Endothelial cell of umbilical vein (primary cell): ENCODE data around the gene SLC35B2.

ENCODE experiments used
- CTCF ChIP-seq, 2 donors: IDR thresholded peaks; 1 replicate in 1 of 2; 2 replicates in 1 of 2; pipeline ENCODE4 v1.5.1; 2011; ENCODE audit warnings: low read length in 2 of 2, mild to moderate bottlenecking in 2 of 2, moderate library complexity in 2 of 2, control low read depth in 1 of 2, inconsistent platforms in 1 of 2, low read depth in 1 of 2; ENCODE audit not compliant: insufficient read depth in 1 of 2; ENCODE audit errors: extremely low read depth in 1 of 2
- EZH2 ChIP-seq: IDR thresholded peaks from 2 replicates; pipeline ENCODE4 v1.6.1; 2012; ENCODE audit warnings: borderline replicate concordance, low read depth, mild to moderate bottlenecking, moderate library complexity, low read length, inconsistent platforms; ENCODE audit not compliant: severe bottlenecking
- FOS ChIP-seq: IDR thresholded peaks from 2 replicates; pipeline ENCODE4 v1.6.1; 2011; ENCODE audit warnings: mild to moderate bottlenecking, low read length, moderate library complexity, borderline replicate concordance; ENCODE audit not compliant: insufficient read depth
- GATA2 ChIP-seq: IDR thresholded peaks from 2 replicates; pipeline ENCODE4 v1.7.0; 2011; ENCODE audit warnings: low read depth, mild to moderate bottlenecking, moderate library complexity, mixed read lengths, low read length; ENCODE audit not compliant: insufficient read length, insufficient read depth
- JUN ChIP-seq: IDR thresholded peaks from 2 replicates; pipeline ENCODE4 v1.6.1; 2011; ENCODE audit warnings: borderline replicate concordance, low read depth; ENCODE audit not compliant: insufficient read length, insufficient read depth
- MAX ChIP-seq: IDR thresholded peaks from 2 replicates; pipeline ENCODE4 v1.6.1; 2011; ENCODE audit not compliant: insufficient read depth, insufficient read length
- MYC ChIP-seq: IDR thresholded peaks from one replicate; pipeline ENCODE4 v1.6.1; 2011; ENCODE audit warnings: mild to moderate bottlenecking, low read depth, low read length
- POLR2A ChIP-seq: IDR thresholded peaks from 2 replicates; pipeline ENCODE4 v1.6.1; 2012; ENCODE audit warnings: low read depth, mild to moderate bottlenecking, control low read depth, low read length
- POLR2AphosphoS5 ChIP-seq: IDR thresholded peaks from 2 replicates; pipeline ENCODE4 v1.6.1; 2012; ENCODE audit warnings: low read depth, mild to moderate bottlenecking, control low read depth, low read length, moderate library complexity; ENCODE audit not compliant: insufficient read depth

- TF ChIP-seq CTCF (IDR thresholded peaks at IDR 0.05; ENCODE audit: extremely low read depth in 1 of 2, insufficient read depth in 1 of 2, low read depth in 1 of 2, low read length in 2 of 2): no peak
- no peak for TF ChIP-seq POLR2A
- no peak for TF ChIP-seq EZH2
- no peak for TF ChIP-seq FOS
- TF ChIP-seq POLR2AphosphoS5: no peak
- no peak for TF ChIP-seq MAX
- TF ChIP-seq JUN: no peak
- TF ChIP-seq MYC: no peak
- TF ChIP-seq GATA2: no peak
Measured at GRCh38 chr6:44230034-44230675, 27.2 kb downstream of the SLC35B2 start.
